GM12872 (cell line): Measurements from ENCODE around the gene CASP4.

ENCODE experiments used
- CTCF ChIP-seq: IDR thresholded peaks from 3 replicates; pipeline ENCODE4 v1.5.1; 2011; ENCODE audit warnings: low read depth, mild to moderate bottlenecking, low read length, moderate library complexity; ENCODE audit not compliant: insufficient read depth

Gene CASP4

GRCh38 chr11:104970756-104971155, 2.4 kb upstream of the CASP4 start:
- no peak for TF ChIP-seq CTCF

- no peak for TF ChIP-seq CTCF
Measured at GRCh38 chr11:104968856-104969776, 742 bp upstream of the CASP4 start.

- TF ChIP-seq CTCF, result no peak
Measured at GRCh38 chr11:104967534-104968354, 630 bp downstream of the CASP4 start.

- TF ChIP-seq CTCF, result no peak
Measured at GRCh38 chr11:104965735-104966134, 2.6 kb downstream of the CASP4 start.

- TF ChIP-seq CTCF, result no peak
Measured at GRCh38 chr11:104964247-104964646, 4.1 kb downstream of the CASP4 start.

- no peak for TF ChIP-seq CTCF
Measured at GRCh38 chr11:104962852-104963251, 5.5 kb downstream of the CASP4 start.

- TF ChIP-seq CTCF, result no peak
Measured at GRCh38 chr11:104957280-104957679, 11.1 kb downstream of the CASP4 start.
